Naive thymus-derived CD4-positive, alpha-beta T cell (primary cell): ENCODE results near the gene ATP2B2. TPM values are rescaled to one million over a fixed set of nuclear protein-coding genes. Genes with fewer than 3 reads are reported as not detected.

Experiments used
- ATAC-seq: fragments of 150-1000 bp; cut with Tn5 transposase; 2 replicates; pipeline ENCODE4 v1.10.0; 2021; ENCODE audit warnings: mild to moderate bottlenecking, moderate library complexity
- CTCF ChIA-PET: fragments of 350-600 bp; sonication (Branson Sonifier 250); formaldehyde crosslinking; loops from one replicate; lab custom pipeline; 2021; ENCODE audit warnings: antibody characterized with exemption; lab: Charles Lee
- POLR2A ChIA-PET: fragments of 350-600 bp; sonication (Branson Sonifier 250); formaldehyde crosslinking; loops from one replicate; lab custom pipeline; 2021; ENCODE audit warnings: antibody characterized with exemption, inconsistent platforms; lab: Charles Lee
- DNase-seq, 9 donors: peaks; one replicate each; pipeline versions ENCODE4 v3.0.0 to v3.0.0-alpha.2; 2020 to 2022; ENCODE audit warnings: mixed read lengths in 1 of 9
- H3K27ac ChIP-seq: one replicate; pipeline ENCODE4 v1.7.0; 2013; ENCODE audit warnings: mild to moderate bottlenecking, low read depth, low read length, moderate library complexity
- H3K27me3 ChIP-seq, 2 donors: one replicate each; pipeline ENCODE4 v1.7.0; 2013; ENCODE audit warnings: low read length in 2 of 2, mild to moderate bottlenecking in 2 of 2, moderate library complexity in 2 of 2; ENCODE audit not compliant: control insufficient read depth in 2 of 2, insufficient read depth in 2 of 2
- H3K36me3 ChIP-seq, 3 experiments: 1 replicate in 2 of 3; 2 replicates in 1 of 3; pipeline ENCODE4 v1.7.0; 2013; ENCODE audit warnings: low read length in 3 of 3, mild to moderate bottlenecking in 3 of 3, moderate library complexity in 1 of 3; ENCODE audit not compliant: insufficient read depth in 3 of 3, control insufficient read depth in 2 of 3
- H3K4me1 ChIP-seq, 2 donors: one replicate each; pipeline ENCODE4 v1.7.0; 2013; ENCODE audit warnings: low read length in 2 of 2, mild to moderate bottlenecking in 2 of 2, moderate library complexity in 1 of 2; ENCODE audit not compliant: control insufficient read depth in 2 of 2, insufficient read depth in 2 of 2
- H3K4me3 ChIP-seq: 2 replicates; pipeline ENCODE4 v1.7.0; 2013; ENCODE audit warnings: mild to moderate bottlenecking, low read length
- H3K9me3 ChIP-seq, 3 experiments: 1 replicate in 2 of 3; 2 replicates in 1 of 3; pipeline ENCODE4 v1.7.0; 2013; ENCODE audit warnings: low read length in 3 of 3; ENCODE audit not compliant: control insufficient read depth in 2 of 3
- H3K27ac Mint-ChIP-seq, 9 donors: one replicate each; pipeline ENCODE4 v1.8.0; 2020 to 2022; ENCODE audit warnings: mixed read lengths in 9 of 9, mild to moderate bottlenecking in 8 of 9, moderate library complexity in 5 of 9, inconsistent platforms in 2 of 9
- H3K27me3 Mint-ChIP-seq, 5 donors: one replicate each; pipeline ENCODE4 v1.8.0; 2021 to 2022; ENCODE audit warnings: mixed read lengths in 5 of 5, mild to moderate bottlenecking in 1 of 5
- H3K36me3 Mint-ChIP-seq, 5 donors: one replicate each; pipeline ENCODE4 v1.8.0; 2020 to 2022; ENCODE audit warnings: mixed read lengths in 5 of 5, mild to moderate bottlenecking in 3 of 5, inconsistent platforms in 1 of 5
- H3K4me1 Mint-ChIP-seq, 7 donors: one replicate each; pipeline ENCODE4 v1.8.0; 2020 to 2022; ENCODE audit warnings: mixed read lengths in 7 of 7, mild to moderate bottlenecking in 3 of 7, inconsistent platforms in 1 of 7
- H3K4me3 Mint-ChIP-seq, 10 donors: one replicate each; pipeline ENCODE4 v1.8.0; 2020 to 2022; ENCODE audit warnings: mild to moderate bottlenecking in 10 of 10, mixed read lengths in 10 of 10, moderate library complexity in 6 of 10, inconsistent platforms in 2 of 10
- H3K9me3 Mint-ChIP-seq, 11 donors: one replicate each; pipeline ENCODE4 v1.8.0; 2020 to 2022; ENCODE audit warnings: mixed read lengths in 11 of 11, mild to moderate bottlenecking in 4 of 11, inconsistent platforms in 1 of 11, moderate library complexity in 1 of 11
- intact Hi-C, 2 donors: fragments of 100-400 bp; cut with micrococcal nuclease; formaldehyde crosslinking; loops; one replicate each; pipeline ENCODE4 v1.15.1; 2023
- polyA plus RNA-seq, 2 donors: library from polyadenylated mRNA; unstranded; fragments of 300-500 nt; fragmentation: Illumina TruSeq; gene quantifications; one replicate each; pipeline ENCODE4 v1.2.3, GENCODE V29; 2021
- total RNA-seq, 6 experiments: library from RNA in 5 of 6; stranded (reverse) in 5 of 6; gene quantifications; 1 replicate in 5 of 6; 2 replicates in 1 of 6; pipeline ENCODE4 v1.2.3 and lab custom pipeline; 2021 to 2026

ATP2B2 gene
- total and polyA plus RNA-seq, 7 experiments from 2014 or later, result not detected

- Mint-ChIP-seq H3K4me3 (peak overlapping the region in 3 of 10 donors; percentile 4 to 56 (median 38)), H3K27me3 (no peaks in the 10 kb centered on the region), H3K9me3 (no peaks in the 10 kb centered on the region), H3K4me1 (peaks cover 18 to 38% (median 27%) of the 10 kb centered on the region in 7 donors), H3K36me3 (no peaks in the 10 kb centered on the region), H3K27ac (peak overlapping the region; percentile 6 to 92 (median 83))
- DNase-seq (no peak), ATAC-seq (no peak)
- ChIA-PET CTCF (no interaction called here), POLR2A (interaction anchor here (2.0 kb wide), 1 partner anchor 118 kb away, joined by 8 read pairs; the partner anchor contains the start of gene SEC13)
- Histone ChIP-seq H3K27ac (no peak overlapping the region), H3K4me3 (no peak overlapping the region), H3K9me3 (no peaks in the 10 kb centered on the region), H3K27me3 (no peaks in the 10 kb centered on the region), H3K4me1 (peaks cover 17 to 19% of the 10 kb centered on the region in 2 donors), H3K36me3 (no peaks in the 10 kb centered on the region)
- intact Hi-C loops, result loop anchor here in 1 of 2 donors (1.0 to 10.0 kb wide), 2 partner anchors 43 to 67 kb away; partner anchors contain the start of gene ATP2B2
Observed at GRCh38 chr3:10437995-10438901, 67.1 kb downstream of the ATP2B2 start.

DNA sequence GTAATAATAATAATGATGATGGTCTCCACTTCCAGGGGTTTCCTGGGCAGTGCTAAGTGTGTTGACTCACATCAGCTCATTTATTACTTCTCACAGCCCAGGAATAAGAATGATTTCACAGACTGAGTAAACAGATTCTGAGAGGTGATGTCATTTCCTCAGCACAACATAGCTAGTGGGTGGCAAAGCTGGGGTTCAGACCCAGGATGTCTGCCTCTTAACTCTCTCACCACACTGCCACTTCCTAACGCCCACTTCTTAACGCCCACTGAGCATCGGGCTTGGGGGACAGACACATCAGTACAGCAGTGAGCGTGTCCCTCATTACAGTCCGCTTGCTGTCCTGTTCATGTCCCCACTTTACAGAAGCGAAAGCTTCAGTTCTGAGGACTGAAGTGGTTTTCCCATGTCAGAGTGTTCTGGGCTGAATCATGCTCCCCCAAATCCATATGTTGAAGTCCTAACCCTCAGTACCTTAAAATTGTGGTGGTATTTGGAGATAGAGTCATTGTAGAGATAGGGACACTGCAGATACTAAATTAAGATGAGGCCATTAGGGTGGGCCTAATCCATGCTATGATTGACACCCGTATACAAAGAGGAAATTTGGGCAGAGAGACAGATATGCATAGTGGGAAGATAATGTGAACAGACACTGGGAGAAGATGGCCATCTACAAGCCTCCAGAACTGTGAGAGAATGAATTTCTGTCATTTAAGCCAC, 68.0 kb downstream of the ATP2B2 start:
- H3K27me3 Mint-ChIP-seq, result no peaks in the 10 kb centered on the region
- no peaks in the 10 kb centered on the region for H3K36me3 Mint-ChIP-seq
- no peaks in the 10 kb centered on the region for H3K36me3 ChIP-seq
- CTCF ChIA-PET, result interaction anchor here (0.6 kb wide), 1 partner anchor 22 kb away, joined by 3 read pairs; no protein-coding TSS in a partner anchor
- peak overlapping the region in 8 of 10 donors; percentile 17 to 72 (median 58) for H3K4me3 Mint-ChIP-seq
- H3K4me1 ChIP-seq, result peaks cover 17 to 19% of the 10 kb centered on the region in 2 donors
- H3K27me3 ChIP-seq, result no peaks in the 10 kb centered on the region
- peaks cover 18 to 38% (median 27%) of the 10 kb centered on the region in 7 donors for H3K4me1 Mint-ChIP-seq
- no peak overlapping the region for H3K4me3 ChIP-seq
- ATAC-seq (peak; percentile 89), DNase-seq (peak in 8 of 9 donors; percentile 35 to 79 (median 48))
- H3K9me3 ChIP-seq, result no peaks in the 10 kb centered on the region
- H3K27ac ChIP-seq, result no peak overlapping the region
- peak overlapping the region; percentile 46 to 92 (median 80) for H3K27ac Mint-ChIP-seq
- POLR2A ChIA-PET, result interaction anchor here (1.0 to 2.0 kb wide), 4 partner anchors 42 to 504 kb away, joined by 3 to 8 read pairs (median 6); partner anchors contain the start of gene SEC13
- no peaks in the 10 kb centered on the region for H3K9me3 Mint-ChIP-seq
- intact Hi-C loops, result loop anchor here in 1 of 2 donors (1.0 to 10.0 kb wide), 2 partner anchors 42 to 67 kb away; partner anchors contain the start of gene ATP2B2

DNA sequence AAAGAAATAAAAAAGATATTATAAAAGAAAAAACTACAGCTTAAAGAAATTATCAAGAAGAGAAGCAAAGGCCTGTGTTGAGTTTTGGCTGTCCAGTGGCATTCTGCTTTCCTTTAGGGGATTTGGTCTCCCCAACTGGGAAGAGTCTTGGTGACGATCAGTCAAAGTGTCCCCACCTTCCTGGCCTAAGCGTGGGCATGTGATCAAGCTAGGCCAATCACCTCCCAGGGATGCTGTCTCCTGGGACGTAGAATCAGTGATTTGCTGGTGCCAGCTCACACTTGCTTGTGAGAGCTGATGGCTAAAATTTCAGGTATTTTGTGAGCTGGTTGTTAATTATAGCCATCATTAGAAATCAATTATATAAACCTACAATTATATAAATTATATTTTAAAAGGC, 69.5 kb downstream of the ATP2B2 start:
- ChIA-PET POLR2A (no interaction called here), CTCF (no interaction called here)
- Histone ChIP-seq H3K9me3 (no peaks in the 10 kb centered on the region), H3K4me1 (peaks cover 17 to 19% of the 10 kb centered on the region in 2 donors), H3K4me3 (no peak overlapping the region), H3K27ac (no peak overlapping the region), H3K27me3 (no peaks in the 10 kb centered on the region), H3K36me3 (no peaks in the 10 kb centered on the region)
- peaks cover 18 to 38% (median 27%) of the 10 kb centered on the region in 7 donors for H3K4me1 Mint-ChIP-seq
- intact Hi-C loops, result loop anchor here in 1 of 2 donors (10.0 kb wide), 1 partner anchor 69 kb away; the partner anchor contains the start of gene ATP2B2
- no peak for ATAC-seq
- H3K27ac Mint-ChIP-seq, result peak overlapping the region in 2 of 9 donors; percentile 78 to 80
- no peaks in the 10 kb centered on the region for H3K36me3 Mint-ChIP-seq
- H3K4me3 Mint-ChIP-seq, result no peak overlapping the region
- no peaks in the 10 kb centered on the region for H3K27me3 Mint-ChIP-seq
- H3K9me3 Mint-ChIP-seq, result no peaks in the 10 kb centered on the region
- no peak for DNase-seq

DNA sequence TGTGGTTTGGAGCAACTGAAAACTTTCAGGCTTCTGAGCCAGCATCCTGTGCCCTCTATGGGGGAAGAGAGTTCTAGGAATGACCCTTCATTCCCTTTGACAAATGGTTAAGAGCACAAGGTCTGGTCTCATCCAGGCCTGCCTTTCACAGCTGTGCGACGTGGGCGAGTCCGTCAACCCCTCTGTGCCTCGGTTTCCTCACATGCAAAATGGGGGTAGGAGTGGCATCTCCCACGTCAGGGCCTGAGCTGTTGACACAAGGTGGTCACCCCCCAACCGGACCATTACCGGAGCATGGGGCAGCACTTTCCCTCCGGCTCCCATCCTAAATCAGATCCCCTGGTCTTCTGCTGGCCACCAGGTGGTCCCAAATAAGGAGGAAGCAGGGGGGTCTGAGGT, 70.4 kb downstream of the ATP2B2 start:
- Mint-ChIP-seq H3K27me3 (no peaks in the 10 kb centered on the region), H3K27ac (no peak overlapping the region), H3K9me3 (no peaks in the 10 kb centered on the region), H3K36me3 (no peaks in the 10 kb centered on the region), H3K4me3 (no peak overlapping the region), H3K4me1 (peaks cover 16 to 30% (median 25%) of the 10 kb centered on the region in 7 donors)
- Histone ChIP-seq H3K9me3 (no peaks in the 10 kb centered on the region), H3K27ac (no peak overlapping the region), H3K36me3 (no peaks in the 10 kb centered on the region), H3K4me3 (no peak overlapping the region), H3K27me3 (no peaks in the 10 kb centered on the region), H3K4me1 (peaks cover 17 to 19% of the 10 kb centered on the region in 2 donors)
- ChIA-PET POLR2A (no interaction called here), CTCF (no interaction called here)
- intact Hi-C loops, result loop anchor here in 1 of 2 donors (10.0 kb wide), 1 partner anchor 70 kb away; the partner anchor contains the start of gene ATP2B2
- ATAC-seq (no peak), DNase-seq (no peak)

- intact Hi-C loops, result loop anchor here in 1 of 2 donors (10.0 kb wide), 1 partner anchor 70 kb away; the partner anchor contains the start of gene ATP2B2
- Mint-ChIP-seq H3K27me3 (peaks cover 0 to 2% (median 0%) of the 10 kb centered on the region in 5 donors), H3K9me3 (no peaks in the 10 kb centered on the region), H3K4me3 (no peak overlapping the region), H3K4me1 (peaks cover 16 to 30% (median 25%) of the 10 kb centered on the region in 7 donors), H3K36me3 (no peaks in the 10 kb centered on the region), H3K27ac (peak overlapping the region in 2 of 9 donors; percentile 28 to 92)
- H3K4me3 ChIP-seq, result no peak overlapping the region
- no peaks in the 10 kb centered on the region for H3K36me3 ChIP-seq
- H3K27me3 ChIP-seq, result no peaks in the 10 kb centered on the region
- H3K4me1 ChIP-seq, result peaks cover 17 to 19% of the 10 kb centered on the region in 2 donors
- no peak overlapping the region for H3K27ac ChIP-seq
- no peaks in the 10 kb centered on the region for H3K9me3 ChIP-seq
- ATAC-seq (no peak), DNase-seq (no peak)
- POLR2A ChIA-PET, result interaction anchor here (0.6 kb wide), 2 partner anchors 11 to 1245 kb away, joined by 3 to 5 read pairs; no protein-coding TSS in a partner anchor
- CTCF ChIA-PET, result interaction anchor here (1.3 kb wide), 1 partner anchor 17 kb away, joined by 3 read pairs; no protein-coding TSS in a partner anchor
Observed at GRCh38 chr3:10434144-10434937, 71.0 kb downstream of the ATP2B2 start.
